SK-N-MC (cell line): ENCODE results near the gene SRGAP3.

Experiments
- EZH2 ChIP-seq: fragments of 200-600 bp; sonication (generic); IDR thresholded peaks from one replicate; pipeline ENCODE4 v1.6.1; 2017; ENCODE audit warnings: antibody characterized with exemption
- FOXP2 ChIP-seq: optimal IDR thresholded peaks from 2 replicates; pipeline ENCODE3; 2011; ENCODE audit warnings: mild to moderate bottlenecking, moderate library complexity; ENCODE audit not compliant: insufficient read depth; ENCODE audit errors: extremely low read length, control extremely low read depth
- POLR2AphosphoS5 ChIP-seq: IDR thresholded peaks from 2 replicates; pipeline ENCODE4 v1.6.1; 2012; ENCODE audit warnings: mild to moderate bottlenecking, low read depth, low read length, borderline replicate concordance

- TF ChIP-seq EZH2 (no peak), POLR2AphosphoS5 (no peak), FOXP2 (no peak)
Observed at GRCh38 chr3:9239680-9240079, 9.8 kb downstream of the SRGAP3 start.
